Neural cell (in vitro differentiated cells): Measurements from ENCODE around the gene PHACTR2. TPM values are rescaled to one million over a fixed set of nuclear protein-coding genes. Genes with fewer than 3 reads are reported as not detected.

Experiments used
- H2AFZ ChIP-seq: fragments of 200-600, 300-800 bp; sonication (generic), shearing (Covaris generic); 2 replicates; pipeline ENCODE4 v1.6.0; 2014; ENCODE audit warnings: low read depth, mild to moderate bottlenecking, antibody characterized with exemption, low read length, moderate library complexity
- H3F3A ChIP-seq: fragments of 200-600 bp; shearing (Covaris generic); 2 replicates; pipeline ENCODE4 v1.6.1; 2016; ENCODE audit warnings: mild to moderate bottlenecking, moderate library complexity, mixed read lengths, antibody characterized with exemption, low read length; ENCODE audit not compliant: insufficient read depth, poor library complexity, severe bottlenecking
- H3K27ac ChIP-seq: fragments of 200-600, 300-800 bp; sonication (generic), shearing (Covaris generic); 2 replicates; pipeline ENCODE4 v1.5.1; 2014; ENCODE audit warnings: mild to moderate bottlenecking, low read length, moderate library complexity
- H3K27me3 ChIP-seq: fragments of 300-800, 200-600 bp; sonication (generic), shearing (Covaris generic); 2 replicates; pipeline ENCODE4 v1.6.0; 2014; ENCODE audit warnings: mild to moderate bottlenecking, low read depth, low read length, moderate library complexity; ENCODE audit not compliant: insufficient read depth
- H3K36me3 ChIP-seq: fragments of 300-800, 200-600 bp; sonication (generic), shearing (Covaris generic); 2 replicates; pipeline ENCODE4 v1.5.1; 2014; ENCODE audit warnings: mild to moderate bottlenecking, antibody characterized with exemption, low read length, moderate library complexity; ENCODE audit not compliant: insufficient read depth
- H3K4me2 ChIP-seq: fragments of 300-800, 200-600 bp; sonication (generic), shearing (Covaris generic); 2 replicates; pipeline ENCODE4 v1.6.0; 2014; ENCODE audit warnings: mild to moderate bottlenecking, low read length
- H3K4me3 ChIP-seq: fragments of 300-800, 200-600 bp; sonication (generic), shearing (Covaris generic); 2 replicates; pipeline ENCODE4 v1.5.1; 2014; ENCODE audit warnings: mild to moderate bottlenecking, low read length, moderate library complexity
- H3K79me2 ChIP-seq: fragments of 200-600 bp; shearing (Covaris generic); replicated peaks from 2 replicates; pipeline ENCODE4 v1.6.0; 2014; ENCODE audit warnings: mild to moderate bottlenecking, low read length, moderate library complexity; ENCODE audit not compliant: insufficient read depth
- H3K9ac ChIP-seq: fragments of 300-800, 200-600 bp; sonication (generic), shearing (Covaris generic); 2 replicates; pipeline ENCODE4 v1.6.1; 2016; ENCODE audit warnings: mild to moderate bottlenecking, low read length, mixed read lengths
- H3K9me2 ChIP-seq: fragments of 200-600 bp; shearing (Covaris generic); 2 replicates; pipeline ENCODE4 v1.6.1; 2016; ENCODE audit warnings: mild to moderate bottlenecking, low read length, mixed read lengths; ENCODE audit not compliant: insufficient read depth
- H3K9me3 ChIP-seq: fragments of 200-600, 300-800 bp; sonication (generic), shearing (Covaris generic); 2 replicates; pipeline ENCODE4 v1.6.1; 2016; ENCODE audit warnings: mild to moderate bottlenecking, mixed run types, low read length, moderate library complexity, mixed read lengths
- H4K20me1 ChIP-seq: fragments of 200-600 bp; shearing (Covaris generic); 2 replicates; pipeline ENCODE4 v1.6.1; 2016; ENCODE audit warnings: mild to moderate bottlenecking, mixed run types; ENCODE audit not compliant: insufficient read depth
- CTCF ChIP-seq: fragments of 450-650 bp; IDR thresholded peaks from 2 replicates; pipeline ENCODE4 v1.5.1; 2014; ENCODE audit warnings: antibody characterized with exemption, mild to moderate bottlenecking, moderate library complexity; ENCODE audit not compliant: poor library complexity, severe bottlenecking
- EP300 ChIP-seq: fragments of 450-650 bp; conservative IDR thresholded peaks from 2 replicates; pipeline ENCODE4 v1.6.1; 2014; ENCODE audit warnings: antibody characterized with exemption, mild to moderate bottlenecking, moderate library complexity; ENCODE audit not compliant: poor library complexity, severe bottlenecking
- EZH2 ChIP-seq: fragments of 200-600, 300-800 bp; shearing (Covaris generic), sonication (generic); IDR thresholded peaks from 2 replicates; pipeline ENCODE4 v1.6.1; 2014; ENCODE audit warnings: antibody characterized with exemption, low read length, borderline replicate concordance, mild to moderate bottlenecking; ENCODE audit not compliant: insufficient read depth, poor library complexity, severe bottlenecking
- MXI1 ChIP-seq: fragments of 450-650 bp; conservative IDR thresholded peaks from 2 replicates; pipeline ENCODE4 v1.6.1; 2014; ENCODE audit warnings: antibody characterized with exemption, mild to moderate bottlenecking; ENCODE audit not compliant: poor library complexity, severe bottlenecking
- POLR2AphosphoS5 ChIP-seq: IDR thresholded peaks from 2 replicates; pipeline ENCODE4 v1.6.1; 2012
- RAD21 ChIP-seq: fragments of 450-650 bp; conservative IDR thresholded peaks from 2 replicates; pipeline ENCODE4 v1.6.1; 2014; ENCODE audit warnings: antibody characterized with exemption, mild to moderate bottlenecking, moderate library complexity
- SMC3 ChIP-seq: fragments of 450-650 bp; conservative IDR thresholded peaks from 2 replicates; pipeline ENCODE4 v1.6.1; 2014; ENCODE audit warnings: antibody characterized with exemption, mild to moderate bottlenecking, moderate library complexity; ENCODE audit not compliant: poor library complexity
- TAF1 ChIP-seq: IDR thresholded peaks from 2 replicates; pipeline ENCODE4 v1.6.1; 2012; ENCODE audit warnings: low read depth
- polyA plus RNA-seq: library from polyadenylated mRNA; depleted of rRNA; stranded (reverse); fragments of >200 nt; gene quantifications from 2 replicates; pipeline ENCODE4 v1.2.3, GENCODE V29; 2014
- TF ChIP-seq, protein P1 (sequence below): IDR thresholded peaks from 2 replicates; pipeline ENCODE4 v1.6.1; 2012; ENCODE audit warnings: borderline replicate concordance

Gene PHACTR2
- polyA plus RNA-seq, 1 donor from 2014 or later: 2.8 TPM

DNA sequence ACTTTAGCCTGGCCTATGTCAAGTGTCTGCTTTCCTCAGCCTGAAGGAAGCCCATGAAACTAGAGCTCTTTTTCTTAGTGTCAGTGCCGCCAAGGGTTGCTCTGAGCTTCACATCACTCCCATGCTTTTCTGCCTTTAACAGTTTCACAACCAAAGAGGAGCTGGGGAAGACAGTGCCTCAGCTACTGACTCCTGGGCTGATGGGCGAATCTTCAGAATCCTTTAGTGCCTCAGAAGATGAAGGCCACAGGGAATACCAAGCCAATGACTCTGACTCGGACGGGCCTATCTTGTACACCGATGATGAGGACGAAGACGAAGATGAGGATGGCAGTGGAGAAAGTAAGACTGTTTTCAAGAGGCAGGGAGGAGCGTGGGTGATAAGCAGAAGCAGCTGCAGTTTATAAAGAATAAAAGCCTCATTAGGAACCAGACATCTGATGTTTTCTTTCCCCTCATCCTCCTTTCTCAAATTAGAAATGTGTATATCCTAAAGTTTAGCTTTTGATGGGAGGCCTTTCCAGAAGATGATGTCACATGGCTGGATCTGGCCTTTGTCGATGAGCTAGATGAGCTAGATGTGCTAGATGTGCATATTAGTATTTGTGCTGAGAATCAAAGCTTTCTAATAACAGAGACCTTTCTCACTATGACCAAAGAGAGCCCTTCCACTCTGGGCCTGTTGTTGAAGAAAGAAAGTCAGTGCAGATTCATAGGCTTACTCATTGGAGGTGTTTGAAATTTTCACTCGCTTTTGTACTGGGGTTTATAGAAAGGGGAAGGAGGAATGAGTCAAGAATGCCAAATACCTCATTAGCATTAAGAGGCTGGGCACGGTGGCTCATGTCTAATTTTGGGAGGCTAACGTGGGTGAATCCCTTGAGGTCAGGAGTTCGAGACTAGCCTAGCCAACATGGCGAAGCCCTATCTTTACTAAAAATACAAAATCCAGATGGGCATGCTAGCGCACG is 94.6 kb downstream of the PHACTR2 start:
- no peak overlapping the region for H2AFZ ChIP-seq
- no peaks in the 10 kb centered on the region for H3K36me3 ChIP-seq
- no peaks in the 10 kb centered on the region for H4K20me1 ChIP-seq
- H3K4me2 ChIP-seq: no peak overlapping the region
- H3K4me3 ChIP-seq: no peak overlapping the region
- H3K79me2 ChIP-seq: no peaks in the 10 kb centered on the region
- H3K9ac ChIP-seq: no peak overlapping the region
- no peaks in the 10 kb centered on the region for H3K9me2 ChIP-seq
- no peaks in the 10 kb centered on the region for H3F3A ChIP-seq
- H3K9me3 ChIP-seq: no peaks in the 10 kb centered on the region
- no peak overlapping the region for H3K27ac ChIP-seq
- no peaks in the 10 kb centered on the region for H3K27me3 ChIP-seq
- TF ChIP-seq SMC3: no peak
- no peak for TF ChIP-seq TAF1
- TF ChIP-seq EP300: no peak
- no peak for TF ChIP-seq POLR2AphosphoS5
- TF ChIP-seq MXI1: no peak
- TF ChIP-seq RAD21: no peak
- TF ChIP-seq EZH2: no peak
- TF ChIP-seq, protein P1, sequence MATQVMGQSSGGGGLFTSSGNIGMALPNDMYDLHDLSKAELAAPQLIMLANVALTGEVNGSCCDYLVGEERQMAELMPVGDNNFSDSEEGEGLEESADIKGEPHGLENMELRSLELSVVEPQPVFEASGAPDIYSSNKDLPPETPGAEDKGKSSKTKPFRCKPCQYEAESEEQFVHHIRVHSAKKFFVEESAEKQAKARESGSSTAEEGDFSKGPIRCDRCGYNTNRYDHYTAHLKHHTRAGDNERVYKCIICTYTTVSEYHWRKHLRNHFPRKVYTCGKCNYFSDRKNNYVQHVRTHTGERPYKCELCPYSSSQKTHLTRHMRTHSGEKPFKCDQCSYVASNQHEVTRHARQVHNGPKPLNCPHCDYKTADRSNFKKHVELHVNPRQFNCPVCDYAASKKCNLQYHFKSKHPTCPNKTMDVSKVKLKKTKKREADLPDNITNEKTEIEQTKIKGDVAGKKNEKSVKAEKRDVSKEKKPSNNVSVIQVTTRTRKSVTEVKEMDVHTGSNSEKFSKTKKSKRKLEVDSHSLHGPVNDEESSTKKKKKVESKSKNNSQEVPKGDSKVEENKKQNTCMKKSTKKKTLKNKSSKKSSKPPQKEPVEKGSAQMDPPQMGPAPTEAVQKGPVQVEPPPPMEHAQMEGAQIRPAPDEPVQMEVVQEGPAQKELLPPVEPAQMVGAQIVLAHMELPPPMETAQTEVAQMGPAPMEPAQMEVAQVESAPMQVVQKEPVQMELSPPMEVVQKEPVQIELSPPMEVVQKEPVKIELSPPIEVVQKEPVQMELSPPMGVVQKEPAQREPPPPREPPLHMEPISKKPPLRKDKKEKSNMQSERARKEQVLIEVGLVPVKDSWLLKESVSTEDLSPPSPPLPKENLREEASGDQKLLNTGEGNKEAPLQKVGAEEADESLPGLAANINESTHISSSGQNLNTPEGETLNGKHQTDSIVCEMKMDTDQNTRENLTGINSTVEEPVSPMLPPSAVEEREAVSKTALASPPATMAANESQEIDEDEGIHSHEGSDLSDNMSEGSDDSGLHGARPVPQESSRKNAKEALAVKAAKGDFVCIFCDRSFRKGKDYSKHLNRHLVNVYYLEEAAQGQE: no peak

GRCh38 chr6:143773506-143774150 is 95.9 kb downstream of the PHACTR2 start:
- no peak overlapping the region for H3K4me2 ChIP-seq
- no peaks in the 10 kb centered on the region for H3K9me3 ChIP-seq
- no peaks in the 10 kb centered on the region for H3F3A ChIP-seq
- no peak overlapping the region for H3K9ac ChIP-seq
- no peaks in the 10 kb centered on the region for H3K79me2 ChIP-seq
- H3K9me2 ChIP-seq: no peaks in the 10 kb centered on the region
- no peaks in the 10 kb centered on the region for H4K20me1 ChIP-seq
- no peaks in the 10 kb centered on the region for H3K27me3 ChIP-seq
- no peaks in the 10 kb centered on the region for H3K36me3 ChIP-seq
- TF ChIP-seq EZH2 (no peak), RAD21 (no peak), EP300 (no peak), POLR2AphosphoS5 (no peak), SMC3 (no peak), MXI1 (no peak), CTCF (no peak), TAF1 (no peak)
- TF ChIP-seq, protein P1: no peak
- no peak overlapping the region for H3K27ac ChIP-seq
- H3K4me3 ChIP-seq: no peak overlapping the region
- no peak overlapping the region for H2AFZ ChIP-seq
